GM10847 (cell line): ENCODE measurements around the gene SEBOX.

Experiments
- POLR2A ChIP-seq: IDR thresholded peaks from 2 replicates; pipeline ENCODE4 v1.6.1; 2011; ENCODE audit not compliant: insufficient read length; ENCODE audit errors: extremely low read depth

Gene SEBOX

GRCh38 chr17:28327031-28327607 lies 37.9 kb downstream of the SEBOX start:
- TF ChIP-seq POLR2A: no peak

GRCh38 chr17:28326114-28326513 lies 38.9 kb downstream of the SEBOX start:
- TF ChIP-seq POLR2A: no peak

- TF ChIP-seq POLR2A: no peak
Measured at GRCh38 chr17:28325211-28325610, 39.8 kb downstream of the SEBOX start.

- no peak for TF ChIP-seq POLR2A
Measured at GRCh38 chr17:28324781-28325180, 40.2 kb downstream of the SEBOX start.

- TF ChIP-seq POLR2A: no peak
Measured at GRCh38 chr17:28324267-28324745, 40.7 kb downstream of the SEBOX start.

- TF ChIP-seq POLR2A: no peak
Measured at GRCh38 chr17:28320215-28321061, 44.6 kb downstream of the SEBOX start.

GRCh38 chr17:28319598-28319935 lies 45.4 kb downstream of the SEBOX start:
- no peak for TF ChIP-seq POLR2A

GRCh38 chr17:28318759-28319597 lies 46.0 kb downstream of the SEBOX start, which contains the start of gene TMEM97:
TMEM97 (plus strand) TSS chr17:28319200; CDS start chr17:28319240, 40 bp downstream.
- peak; percentile 74 for TF ChIP-seq POLR2A

- no peak for TF ChIP-seq POLR2A
Measured at GRCh38 chr17:28317966-28318758, 46.8 kb downstream of the SEBOX start.

GRCh38 chr17:28317099-28317965 lies 47.7 kb downstream of the SEBOX start:
- no peak for TF ChIP-seq POLR2A

- no peak for TF ChIP-seq POLR2A
Measured at GRCh38 chr17:28315846-28316705, 48.9 kb downstream of the SEBOX start.

- TF ChIP-seq POLR2A: no peak
Measured at GRCh38 chr17:28313841-28314240, 51.2 kb downstream of the SEBOX start.
